Activated CD4-positive, alpha-beta T cell treated with anti-CD3 and anti-CD28 coated beads, Interleukin-2, Interleukin-4, amounts not matched to agents 100 ng/mL and 50 ng/mL, durations not matched to agents 16 hours and 8 hours (primary cell): ENCODE data around the gene CYRIA.

Experiments used
- DNase-seq: peaks from one replicate; pipeline ENCODE4 v3.0.0-alpha.2; 2020; ENCODE audit warnings: low spot score

The CYRIA gene

DNA sequence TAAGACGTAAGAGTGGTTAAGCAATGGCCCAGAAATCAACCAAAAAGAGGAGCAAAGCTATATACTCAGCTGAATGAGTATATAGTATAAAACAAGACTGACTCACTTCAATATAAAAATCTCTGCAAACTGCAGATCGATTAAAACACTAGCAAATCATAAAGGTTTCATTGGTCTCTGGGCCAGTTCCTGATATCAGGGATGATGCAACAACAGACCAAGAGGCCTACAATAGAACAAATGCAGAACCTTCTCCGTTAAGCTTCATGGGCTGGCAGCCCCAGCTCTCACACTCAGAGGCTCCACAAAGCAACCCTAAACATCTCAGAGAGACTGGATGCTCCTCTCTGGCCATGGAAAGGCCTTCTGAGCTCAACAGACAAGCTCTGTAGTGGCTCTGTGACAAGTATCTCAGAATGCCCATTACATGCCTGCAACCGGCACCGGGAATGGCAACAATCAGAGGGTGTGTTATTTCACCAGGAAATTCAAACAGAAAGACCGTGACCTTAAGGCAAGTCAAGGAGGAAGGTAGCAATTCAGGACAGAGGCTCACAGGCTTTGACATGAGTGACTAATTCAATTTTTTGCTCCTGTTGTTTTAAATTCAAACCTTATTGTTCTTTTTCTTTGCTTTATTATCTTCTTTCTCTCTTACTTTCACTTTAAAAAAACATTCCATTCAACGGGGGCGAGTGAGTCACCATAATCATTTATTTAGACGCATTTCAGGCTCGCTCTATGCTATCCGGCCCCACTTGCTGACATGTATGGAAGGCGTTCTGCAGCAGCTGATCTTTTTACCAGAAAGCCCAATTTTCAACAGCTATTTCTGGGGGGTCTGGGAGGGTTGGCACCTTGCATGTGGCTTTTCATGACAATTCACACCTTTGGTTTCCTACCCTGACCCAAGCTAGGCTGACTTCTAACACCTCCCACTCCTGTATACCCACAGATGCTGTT is 15.1 kb downstream of the CYRIA start:
- no peak for DNase-seq

DNA sequence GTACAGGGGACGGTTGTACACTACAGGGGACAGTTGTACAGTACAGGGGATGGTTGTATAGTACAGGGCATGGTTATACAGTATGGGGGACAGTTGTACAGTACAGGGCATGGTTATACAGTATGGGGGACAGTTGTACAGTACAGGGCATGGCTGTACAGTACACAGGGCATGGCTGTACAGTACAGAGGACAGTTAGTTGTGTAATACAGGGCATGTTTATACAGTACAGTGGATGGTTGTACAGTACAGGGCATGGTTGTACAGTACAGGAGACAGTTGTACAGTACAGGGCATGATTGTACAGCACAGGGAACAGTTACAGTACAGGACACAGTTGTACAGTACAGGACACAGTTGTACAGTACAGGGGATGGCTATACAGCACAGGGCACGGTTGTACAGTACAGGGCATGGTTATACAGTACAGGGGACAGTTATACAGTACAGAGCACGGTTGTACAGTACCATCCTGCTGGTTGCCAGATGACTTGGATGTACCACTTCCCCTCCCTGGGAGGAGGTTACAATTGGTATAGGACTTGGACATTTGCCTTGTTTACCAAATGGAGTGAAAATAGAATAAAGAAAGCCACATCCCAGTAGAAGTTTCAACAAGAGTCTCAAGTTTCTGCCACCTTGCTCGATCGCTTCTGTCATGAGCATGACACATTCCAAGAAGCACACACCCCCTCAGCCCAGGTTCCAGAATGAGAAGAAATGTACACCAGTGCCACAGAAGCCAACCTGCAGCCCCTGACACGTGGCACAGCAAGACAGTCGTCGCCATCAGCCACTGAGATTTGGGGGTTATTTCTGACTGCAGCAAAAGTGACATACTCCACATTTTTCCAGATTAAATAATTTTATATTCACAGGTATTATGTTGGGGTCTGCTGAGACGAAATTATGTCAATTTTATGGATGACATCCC is 16.0 kb downstream of the CYRIA start:
- no peak for DNase-seq

DNA sequence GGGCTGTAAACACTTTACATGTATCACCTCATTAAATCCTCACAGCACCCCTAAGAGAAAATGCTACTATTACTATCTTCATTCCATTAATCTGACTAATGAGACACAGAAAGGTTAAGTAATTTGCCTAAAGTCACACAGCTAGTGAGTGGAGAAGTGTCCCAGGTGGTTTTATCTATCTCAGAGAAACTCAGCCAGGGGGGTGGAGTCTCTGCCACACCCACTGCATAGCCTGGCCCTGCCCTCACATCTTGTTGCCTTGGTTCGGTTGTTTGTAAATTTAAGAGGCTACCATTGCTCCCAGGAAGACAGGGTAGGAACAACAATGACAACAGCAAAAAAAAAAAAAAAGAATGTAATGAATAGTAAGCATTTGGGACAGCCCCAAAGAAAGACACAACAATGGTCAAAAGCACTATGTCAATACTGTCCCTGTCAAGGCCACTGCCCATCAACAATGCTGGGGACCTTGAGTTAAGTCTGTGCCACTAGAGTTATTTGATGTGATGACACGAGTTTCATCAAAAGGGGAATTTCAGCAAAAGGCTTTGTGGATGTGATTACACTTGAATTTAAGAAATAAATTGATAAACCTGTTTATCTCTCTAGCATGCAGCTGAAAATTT is 17.5 kb downstream of the CYRIA start:
- no peak for DNase-seq

DNA sequence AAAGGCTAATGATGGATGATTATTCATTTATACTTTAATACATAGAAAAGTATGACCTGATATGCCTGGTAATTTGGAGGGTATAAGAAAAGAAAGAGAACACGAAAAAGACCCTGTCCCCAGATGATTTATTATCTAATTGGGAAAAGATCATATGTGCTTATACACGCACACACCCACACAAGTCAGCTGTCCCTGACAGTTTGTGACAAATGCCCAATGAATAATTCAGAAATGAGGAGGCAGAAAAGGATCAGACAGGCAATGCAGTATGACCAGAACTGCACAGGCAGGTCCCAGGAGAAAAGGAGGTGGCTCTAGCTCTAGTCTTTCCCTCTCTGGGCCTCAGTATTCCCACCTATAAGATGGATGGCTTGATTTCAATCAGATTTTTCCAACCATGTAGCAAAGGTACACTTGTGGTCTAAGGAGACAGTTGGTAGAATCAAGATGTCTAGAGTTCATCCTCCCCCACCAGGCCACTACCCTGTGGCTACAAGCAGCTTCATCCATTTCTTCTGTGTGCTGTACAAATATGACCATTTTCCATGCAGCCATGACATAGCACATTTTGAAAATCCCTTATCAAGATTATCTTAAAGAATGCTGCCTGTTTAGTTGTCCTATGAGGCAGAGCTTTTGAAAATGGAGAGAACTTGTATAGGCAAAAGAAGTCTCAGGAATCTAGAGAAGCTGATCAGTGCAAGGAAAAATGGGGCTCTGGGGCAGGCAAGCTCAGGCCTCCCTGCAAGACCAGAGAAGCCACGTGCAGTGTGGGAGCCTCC is 19.7 kb downstream of the CYRIA start:
- no peak for DNase-seq

DNA sequence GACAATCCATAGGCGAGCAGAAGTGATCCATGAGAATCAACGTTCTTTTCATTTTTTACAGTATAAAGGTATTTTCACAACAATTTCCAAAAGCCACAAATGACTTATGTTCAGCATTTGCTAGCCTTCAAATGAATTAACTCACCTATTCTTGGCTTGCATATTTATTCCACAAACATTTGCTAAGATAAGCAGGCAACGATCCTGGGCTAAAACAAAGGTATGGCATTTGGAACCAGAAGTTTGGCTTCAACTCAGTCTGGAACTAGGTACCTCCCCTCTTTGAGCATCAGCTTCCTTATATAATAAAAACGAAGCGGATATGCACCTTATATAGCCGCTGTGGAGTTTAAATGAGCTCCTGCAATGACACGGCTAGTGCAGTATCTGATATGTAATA is 20.5 kb downstream of the CYRIA start:
- DNase-seq, result no peak

DNA sequence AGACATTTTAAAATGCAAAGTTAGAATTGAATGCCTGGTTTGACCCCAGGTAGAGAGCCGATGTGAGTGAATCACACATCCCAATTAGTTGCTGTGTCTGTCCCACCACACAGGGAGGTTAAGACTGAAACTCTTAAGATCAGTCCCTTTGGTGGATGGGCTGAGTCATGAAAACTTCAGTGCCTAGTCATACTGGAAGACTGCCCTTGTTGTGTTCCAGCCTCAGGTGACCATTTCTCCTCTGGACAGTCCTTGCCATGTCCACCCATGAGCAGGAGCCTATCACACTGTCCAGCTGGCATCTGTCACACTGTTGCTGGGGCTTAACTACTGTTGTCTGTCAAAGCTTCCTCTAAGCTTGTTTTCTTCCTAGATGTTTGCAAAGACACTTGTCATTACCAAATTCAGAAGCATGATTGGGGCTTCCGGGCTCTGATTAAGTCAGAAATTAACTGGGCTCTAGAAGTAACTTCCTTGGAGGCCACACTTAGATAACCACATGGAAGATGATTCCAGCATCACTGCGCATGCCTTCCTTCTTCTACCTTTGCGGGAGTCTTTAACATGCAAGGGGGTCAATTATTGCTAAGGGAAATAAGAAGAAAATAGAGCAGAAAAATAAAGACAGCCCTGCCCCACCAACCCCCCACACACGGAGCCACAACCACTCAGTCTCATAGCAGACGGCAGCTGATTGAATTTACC is 21.3 kb downstream of the CYRIA start:
- DNase-seq, result no peak

DNA sequence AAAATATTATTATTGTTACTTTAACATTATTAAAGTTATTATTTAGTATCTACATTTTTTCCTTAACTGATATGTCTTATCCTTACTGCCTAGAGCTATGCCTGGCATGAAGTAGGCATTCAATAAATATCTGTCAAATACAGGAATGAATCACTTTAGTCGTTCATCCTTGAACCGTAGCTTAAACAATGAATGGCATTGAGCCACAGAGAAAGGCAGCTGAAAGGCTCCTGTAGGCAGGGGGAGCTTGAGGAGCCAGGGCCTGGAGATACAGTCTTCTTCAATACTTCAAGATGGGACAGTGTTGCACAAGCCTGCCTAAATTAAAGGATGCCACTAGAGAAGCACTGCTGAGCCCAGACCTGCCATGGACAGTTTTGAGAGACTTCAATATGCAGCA is 22.5 kb downstream of the CYRIA start:
- no peak for DNase-seq

DNA sequence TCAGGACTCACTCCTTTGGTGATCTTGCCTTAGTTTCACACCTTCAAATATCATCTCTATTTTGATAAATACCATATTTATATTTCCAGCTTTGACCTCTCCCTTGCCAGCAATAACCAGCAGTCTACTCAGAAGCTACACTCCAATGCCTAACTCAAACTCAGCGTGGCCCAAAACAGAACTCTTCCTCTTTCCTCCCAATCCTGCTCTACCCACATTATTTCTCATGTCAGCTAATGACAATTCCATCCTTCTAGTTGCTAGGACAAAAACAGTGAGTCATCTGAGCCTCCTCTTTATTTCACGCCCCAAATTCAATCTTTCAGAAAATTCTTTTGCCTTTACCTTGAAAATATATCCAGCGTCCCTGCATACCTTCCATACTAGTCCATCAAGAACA is 23.5 kb downstream of the CYRIA start:
- no peak for DNase-seq

DNA sequence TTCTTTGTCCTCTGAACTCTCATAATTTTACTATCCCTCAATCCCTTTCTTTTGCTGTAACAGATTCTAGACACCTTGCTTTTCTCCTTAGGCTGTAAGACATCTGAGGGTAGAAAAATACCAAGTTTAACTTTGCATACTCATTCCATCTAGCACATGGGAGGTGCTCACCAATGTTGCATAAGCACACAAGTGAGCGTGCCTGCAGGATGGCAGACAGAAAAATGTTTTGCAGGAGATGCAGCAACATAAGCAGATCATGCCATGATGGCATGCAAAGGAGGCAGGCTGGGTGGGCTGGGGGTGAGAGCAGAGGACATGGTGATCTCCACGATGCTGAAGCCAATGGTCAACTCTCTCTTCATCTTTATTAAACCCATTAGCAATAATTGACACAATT is 24.1 kb downstream of the CYRIA start:
- no peak for DNase-seq

DNA sequence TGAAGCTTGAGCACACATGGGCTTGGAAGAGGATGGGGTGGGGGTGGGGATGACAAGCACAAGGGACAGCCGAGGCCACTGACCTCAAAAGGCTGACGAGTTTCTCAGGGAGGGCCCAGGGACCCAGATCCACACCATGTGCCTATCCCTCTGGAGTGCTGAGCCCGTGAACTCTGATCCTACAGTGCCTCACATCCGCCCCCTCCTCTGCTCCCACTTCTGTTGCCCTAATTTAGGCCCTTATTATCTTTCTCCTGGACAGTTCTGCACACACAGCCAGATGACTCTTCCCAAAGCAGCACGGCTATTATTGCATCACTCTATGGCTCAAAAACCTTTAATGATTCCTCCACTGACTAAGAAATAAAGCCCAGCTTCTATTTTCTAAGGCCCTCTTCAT is 24.8 kb downstream of the CYRIA start:
- no peak for DNase-seq

DNA sequence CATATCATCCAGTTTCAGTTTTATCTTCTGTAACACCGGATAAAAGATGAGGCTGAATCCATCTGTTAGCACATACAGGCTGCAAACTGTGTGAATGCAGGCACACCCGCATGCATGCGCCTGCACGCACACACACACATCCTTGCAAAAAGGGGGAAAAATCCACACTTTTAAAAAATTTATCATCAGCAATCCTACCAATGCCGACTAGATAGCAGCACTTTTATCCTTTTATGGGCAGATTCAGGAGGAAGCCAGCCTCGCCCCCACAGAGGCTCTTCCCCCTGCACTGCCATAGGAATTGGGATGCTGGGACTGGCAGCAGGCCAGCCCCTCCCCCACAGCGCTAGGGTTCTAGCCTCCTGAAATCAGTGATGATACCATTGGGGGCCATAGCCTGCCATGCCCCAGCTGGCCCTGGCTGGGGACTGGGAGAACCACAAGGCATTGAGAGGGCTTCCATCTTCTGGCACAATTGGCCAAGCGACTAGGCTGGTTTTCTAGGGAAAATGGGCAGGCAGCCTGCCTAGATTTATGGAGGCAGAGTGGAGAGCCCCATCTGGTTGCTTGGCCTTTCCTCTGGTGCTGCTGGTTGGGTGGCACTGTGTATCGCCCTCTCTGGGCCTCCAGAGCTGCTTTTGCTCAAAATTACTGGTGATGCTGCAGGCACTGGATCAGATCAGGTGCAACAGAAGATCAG is 25.5 kb downstream of the CYRIA start:
- DNase-seq, result no peak

DNA sequence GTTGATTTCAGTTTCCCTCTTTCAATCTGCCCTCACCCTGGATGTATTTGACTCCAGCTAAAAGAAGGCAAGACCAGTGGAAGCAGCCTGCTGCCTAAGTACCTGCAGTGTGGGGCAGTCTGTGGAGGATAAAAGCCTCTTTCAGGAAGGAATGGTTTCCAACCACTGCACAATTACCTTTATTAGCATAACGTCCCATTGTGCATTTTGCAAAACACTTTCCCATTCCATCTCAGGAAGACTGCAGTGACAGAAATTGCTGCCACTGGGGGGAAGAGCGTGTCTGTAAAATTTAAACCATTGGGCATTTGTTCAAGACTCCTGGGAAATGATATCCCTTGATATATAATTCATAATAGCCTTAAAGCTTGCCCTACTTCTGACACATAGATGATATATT is 26.2 kb downstream of the CYRIA start:
- DNase-seq, result no peak

DNA sequence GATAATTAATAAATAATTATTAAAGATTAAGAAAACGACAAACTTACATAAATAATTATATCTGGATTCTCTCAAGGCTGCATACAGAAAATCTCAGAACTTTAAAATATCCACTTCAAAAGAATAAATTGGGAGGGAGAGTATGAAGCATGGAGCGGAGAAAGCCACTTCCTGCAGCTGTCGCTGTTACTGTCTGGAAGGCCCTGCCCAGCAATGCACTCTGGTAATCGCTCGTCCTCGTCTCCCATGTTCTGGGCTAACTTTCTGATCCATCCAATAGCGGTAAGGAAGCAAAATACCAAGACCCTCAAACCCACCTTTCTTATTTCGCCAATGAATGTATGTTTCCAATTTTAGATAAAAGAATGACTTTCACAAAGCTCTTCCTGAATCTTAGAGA is 26.7 kb downstream of the CYRIA start:
- DNase-seq, result no peak

DNA sequence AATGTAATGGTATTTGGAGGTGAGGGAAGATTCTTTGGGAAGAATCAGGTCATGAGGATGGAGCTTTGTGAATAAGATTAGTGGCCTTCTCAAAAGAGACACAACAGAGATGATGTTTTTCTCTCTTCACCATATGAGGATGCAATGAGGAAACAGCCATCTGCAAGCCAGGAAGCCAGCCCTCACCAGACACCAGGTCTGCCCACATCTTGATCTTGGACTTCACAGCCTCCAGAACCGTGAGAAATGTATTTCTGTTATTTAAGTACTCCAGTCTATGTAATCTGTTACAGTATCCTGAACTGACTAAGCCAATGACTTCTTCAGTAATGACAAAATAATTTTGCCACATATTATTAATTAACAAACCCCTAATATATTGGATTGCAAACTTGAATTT is 28.3 kb downstream of the CYRIA start:
- DNase-seq, result no peak

DNA sequence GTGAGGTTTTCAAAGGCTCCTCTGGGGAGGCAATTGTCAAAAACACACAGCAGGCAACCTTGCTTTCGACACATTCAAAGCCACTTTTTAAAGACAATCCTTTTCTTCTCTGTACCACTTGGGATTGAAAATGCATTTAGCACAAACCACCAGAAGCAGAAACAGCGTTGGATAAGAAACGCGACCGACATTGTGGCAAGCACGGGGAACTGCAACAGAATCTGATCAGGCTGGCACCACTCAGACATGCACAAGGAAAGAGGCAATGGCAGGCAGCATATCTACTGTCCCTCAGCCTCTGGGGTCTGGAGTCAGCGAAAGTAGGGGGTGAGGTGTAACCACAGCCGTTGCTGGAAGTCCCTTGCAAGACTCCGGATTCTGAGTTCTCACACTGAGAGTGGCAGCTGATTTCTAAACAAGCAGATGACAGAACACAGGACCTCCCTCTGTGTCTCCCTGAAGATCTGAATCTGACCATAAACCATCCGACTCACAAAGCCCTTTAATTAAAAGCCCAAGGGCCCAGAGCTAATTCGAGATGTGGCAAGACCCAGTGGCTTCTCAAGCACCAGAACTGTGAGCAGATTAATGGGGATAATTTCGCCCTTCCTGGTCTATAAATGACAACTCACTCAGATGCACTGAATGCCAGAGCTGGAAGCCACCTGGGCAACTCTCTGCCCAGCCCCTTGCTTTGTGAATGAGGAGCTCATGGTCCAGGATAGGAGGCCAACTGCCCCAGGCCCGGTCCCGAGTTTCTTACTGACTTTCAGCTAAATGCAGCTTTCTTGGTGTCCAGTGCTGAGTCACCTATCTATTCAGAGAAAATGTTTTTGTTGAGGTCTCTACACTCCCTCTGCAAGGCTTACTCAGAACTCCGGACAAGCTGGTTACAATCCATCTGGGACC is 29.6 kb downstream of the CYRIA start:
- no peak for DNase-seq

DNA sequence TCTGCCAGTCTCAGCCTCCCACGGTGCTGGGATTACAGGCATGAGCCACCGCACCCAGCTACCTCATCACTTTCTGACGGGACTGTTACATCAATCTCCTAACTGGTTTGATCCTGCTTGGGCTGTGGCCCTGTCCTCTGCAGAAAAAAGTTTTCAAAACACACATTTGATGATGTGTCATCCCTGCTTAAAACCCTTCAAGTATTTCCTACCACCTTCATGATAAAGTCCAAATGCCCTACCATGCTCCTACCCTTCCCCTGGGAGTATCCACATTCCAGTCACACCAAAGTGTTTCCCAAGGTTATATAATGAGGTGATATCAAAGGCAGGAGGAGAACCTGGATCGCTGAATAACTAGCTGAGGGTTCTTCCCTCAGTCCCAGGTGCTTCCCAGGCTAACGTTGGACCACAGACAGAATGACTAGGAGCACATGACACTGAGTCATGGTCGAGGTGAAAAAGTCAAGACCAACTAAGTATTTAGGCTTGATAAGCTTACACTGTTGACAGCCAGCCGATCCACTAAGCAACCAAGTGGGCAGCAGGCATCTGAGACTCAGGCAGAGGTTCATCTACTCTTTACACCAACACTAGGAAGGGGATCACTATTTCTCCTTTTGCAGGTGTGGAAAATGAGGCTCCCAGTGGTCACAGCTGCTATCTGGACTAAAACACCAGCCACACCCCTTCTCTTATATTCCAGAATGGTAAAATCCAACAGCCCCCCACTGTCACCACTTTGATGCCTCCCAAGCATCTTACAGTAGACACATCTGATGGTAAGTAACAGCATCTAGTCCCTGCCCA is 31.8 kb downstream of the CYRIA start:
- DNase-seq, result no peak

DNA sequence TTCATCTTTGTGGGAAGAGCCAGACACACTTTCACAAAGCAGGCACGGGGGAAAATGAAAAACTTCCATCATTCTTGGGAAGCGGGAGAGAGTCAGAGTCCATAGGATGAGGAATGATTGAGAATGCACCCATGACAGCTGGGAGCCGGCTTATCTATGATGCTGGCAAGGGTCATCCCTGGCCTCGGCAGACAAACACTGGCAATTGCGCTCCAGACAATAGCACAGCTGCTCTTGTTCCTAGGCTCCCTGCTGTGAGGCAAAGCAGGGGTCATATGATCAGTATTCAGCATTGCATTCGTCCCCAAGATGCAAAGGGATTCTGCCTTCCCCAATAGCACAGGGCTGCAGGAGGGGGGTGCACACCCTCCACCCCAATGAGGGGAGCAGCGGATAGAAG is 33.0 kb downstream of the CYRIA start:
- DNase-seq, result no peak

DNA sequence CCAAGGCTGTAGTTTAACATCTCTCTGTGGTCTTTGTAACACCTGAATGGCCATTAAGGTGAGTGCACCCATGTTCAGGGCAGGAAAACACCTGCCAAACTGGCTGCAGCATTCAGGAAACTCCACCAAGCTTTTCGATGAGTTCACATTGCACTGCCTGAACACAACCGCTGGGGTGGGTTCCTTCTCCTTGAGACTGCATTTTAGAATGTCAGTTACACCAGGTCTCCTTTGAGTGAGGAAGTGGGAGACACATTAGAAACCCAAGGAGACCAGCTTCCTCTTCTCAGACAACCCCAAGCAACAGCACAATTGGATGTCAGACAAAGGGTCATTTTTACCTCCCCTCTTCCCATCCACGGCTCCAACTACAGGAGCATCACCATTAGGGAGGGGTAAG is 35.2 kb downstream of the CYRIA start:
- DNase-seq, result no peak

DNA sequence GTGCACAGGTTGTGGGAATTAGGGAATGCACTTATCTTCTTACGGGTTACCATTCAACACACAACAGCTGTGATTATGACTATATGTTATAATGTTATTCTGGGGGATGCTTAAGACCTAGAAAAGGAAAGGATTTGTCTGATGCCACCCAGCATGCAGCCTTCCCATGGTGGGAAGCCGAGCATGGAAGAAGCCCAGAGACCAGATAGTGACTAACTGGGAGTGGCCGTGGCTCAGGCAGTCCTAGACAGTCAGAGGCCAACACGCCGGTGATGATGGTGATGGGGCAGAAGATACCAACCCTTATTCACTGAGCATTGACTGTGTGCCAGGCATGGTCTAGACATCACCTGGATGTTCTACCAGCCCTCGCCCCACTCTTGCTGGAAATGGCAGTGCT is 35.9 kb downstream of the CYRIA start:
- no peak for DNase-seq
